Testis (tissue), 2 donors: ENCODE data around the gene ADAMTS13.

ENCODE experiments used
- CTCF ChIP-seq, 3 experiments: fragments of 450-650 bp in 2 of 3; fragments of 200-600 bp in 1 of 3; sonication (generic) in 1 of 3; IDR thresholded peaks; one replicate each; pipeline ENCODE4 v1.5.1; 2016 to 2019; ENCODE audit warnings: antibody characterized with exemption in 3 of 3, mild to moderate bottlenecking in 2 of 3, moderate library complexity in 1 of 3
- POLR2A ChIP-seq: fragments of 450-650 bp; IDR thresholded peaks from one replicate; pipeline ENCODE4 v1.6.1; 2017; ENCODE audit warnings: antibody characterized with exemption, mild to moderate bottlenecking, moderate library complexity

- no peak for TF ChIP-seq CTCF (IDR thresholded peaks at IDR 0.05)
- TF ChIP-seq POLR2A: no peak
These were observed 84.5 kb downstream of the ADAMTS13 start for GRCh38 chr9:133506653-133507038.
